Thyroid gland (tissue), 4 donors: Measurements from ENCODE around the gene MIEN1. TPM values are rescaled to one million over a fixed set of nuclear protein-coding genes. Genes with fewer than 3 reads are reported as not detected.

ENCODE experiments used
- DNase-seq, 2 donors: peaks; one replicate each; pipeline ENCODE4 v3.0.0-alpha.2; 2019
- H3K27ac ChIP-seq, 3 donors: fragments of 200-600 bp; sonication (generic); 1 replicate in 2 of 3; 2 replicates in 1 of 3; pipeline ENCODE4 v1.5.1; 2016 to 2019; ENCODE audit warnings: mild to moderate bottlenecking in 1 of 3, moderate library complexity in 1 of 3
- H3K27me3 ChIP-seq: fragments of 200-600 bp; sonication (generic); one replicate; pipeline ENCODE4 v1.5.1; 2019
- H3K36me3 ChIP-seq, 2 donors: fragments of 200-600 bp; sonication (generic); one replicate each; pipeline ENCODE4 v1.5.1; 2016 to 2019
- H3K4me1 ChIP-seq, 2 donors: fragments of 200-600 bp; sonication (generic); one replicate each; pipeline ENCODE4 v1.5.1; 2017 to 2019
- H3K4me3 ChIP-seq, 3 donors: fragments of 200-600 bp; sonication (generic); replicated peaks in 1 of 3; 1 replicate in 2 of 3; 2 replicates in 1 of 3; pipeline ENCODE4 v1.5.1; 2016; ENCODE audit warnings: mild to moderate bottlenecking in 1 of 3
- H3K9me3 ChIP-seq: fragments of 200-600 bp; sonication (generic); one replicate; pipeline ENCODE4 v1.5.1; 2017
- CTCF ChIP-seq, 6 experiments: fragments of 200-600 bp in 3 of 6; fragments of 450-650 bp in 3 of 6; sonication (generic) in 3 of 6; IDR thresholded peaks; one replicate each; pipeline ENCODE4 v1.5.1; 2016 to 2019; ENCODE audit warnings: antibody characterized with exemption in 6 of 6, mild to moderate bottlenecking in 2 of 6, inconsistent platforms in 1 of 6, moderate library complexity in 1 of 6
- POLR2A ChIP-seq, 2 donors: fragments of 450-650 bp; IDR thresholded peaks; one replicate each; pipeline ENCODE4 v1.6.1; 2017; ENCODE audit warnings: antibody characterized with exemption in 2 of 2, mild to moderate bottlenecking in 2 of 2, moderate library complexity in 1 of 2
- WGBS, 2 donors: methylation state at CpG; one replicate each; pipeline ENCODE4 v1.1.5; 2017; 5-methylcytosine and 5-hydroxymethylcytosine counted together
- intact Hi-C: fragments of 100-400 bp; cut with DNase I; formaldehyde crosslinking; loops from one replicate; pipeline ENCODE4 v1.15.1; 2023
- total RNA-seq, 4 donors: library from RNA; depleted of rRNA; stranded (reverse); fragments of >200 nt; gene quantifications; one replicate each; pipeline ENCODE4 v1.2.3, GENCODE V29; 2016

Gene MIEN1
- total RNA-seq, 4 donors from 2014 or later, result 39.8 to 134 (median 70.3) TPM

- H3K9me3 ChIP-seq, result no peaks in the 10 kb centered on the region
- intact Hi-C loops, result no loop called here
- DNase-seq, result no peak
- H3K27ac ChIP-seq, result no peak overlapping the region
- H3K27me3 ChIP-seq, result no peaks in the 10 kb centered on the region
- H3K4me1 ChIP-seq, result no peaks in the 10 kb centered on the region
- 84 to 90% methylated on average over 7 of the region's 7 CpGs for WGBS, 2 donors
- H3K4me3 ChIP-seq, result no peak overlapping the region
- no peak for TF ChIP-seq POLR2A (IDR thresholded peaks at IDR 0.05)
- no peak for TF ChIP-seq CTCF (IDR thresholded peaks at IDR 0.05)
- no peaks in the 10 kb centered on the region for H3K36me3 ChIP-seq
These were observed 42.9 kb upstream of the MIEN1 start for GRCh38 chr17:39772987-39773934.

- no peak for TF ChIP-seq POLR2A (IDR thresholded peaks at IDR 0.05)
- no peak for TF ChIP-seq CTCF (IDR thresholded peaks at IDR 0.05)
- Histone ChIP-seq H3K27ac (no peak overlapping the region), H3K4me3 (no peak overlapping the region), H3K9me3 (no peaks in the 10 kb centered on the region), H3K27me3 (no peaks in the 10 kb centered on the region), H3K4me1 (no peaks in the 10 kb centered on the region), H3K36me3 (no peaks in the 10 kb centered on the region)
- intact Hi-C loops, result no loop called here
- DNase-seq, result no peak
These were observed 42.1 kb upstream of the MIEN1 start for GRCh38 chr17:39772415-39772814.

GRCh38 chr17:39769974-39770587 is 39.7 kb upstream of the MIEN1 start:
- Histone ChIP-seq H3K27ac (no peak overlapping the region), H3K27me3 (no peaks in the 10 kb centered on the region), H3K36me3 (no peaks in the 10 kb centered on the region), H3K4me3 (no peak overlapping the region), H3K4me1 (no peaks in the 10 kb centered on the region), H3K9me3 (no peaks in the 10 kb centered on the region)
- DNase-seq, result no peak
- 63 to 71% methylated on average over 8 of the region's 8 CpGs for WGBS, 2 donors
- intact Hi-C loops, result no loop called here
- TF ChIP-seq CTCF (IDR thresholded peaks at IDR 0.05) (no peak), POLR2A (IDR thresholded peaks at IDR 0.05) (no peak)

GRCh38 chr17:39767147-39767546 is 36.8 kb upstream of the MIEN1 start:
- no peaks in the 10 kb centered on the region for H3K4me1 ChIP-seq
- H3K36me3 ChIP-seq, result no peaks in the 10 kb centered on the region
- intact Hi-C loops, result no loop called here
- H3K9me3 ChIP-seq, result no peaks in the 10 kb centered on the region
- no peaks in the 10 kb centered on the region for H3K27me3 ChIP-seq
- no peak overlapping the region for H3K27ac ChIP-seq
- WGBS, 2 donors, result 56 to 62% methylated on average over 3 of the region's 3 CpGs
- no peak overlapping the region for H3K4me3 ChIP-seq
- no peak for DNase-seq
- TF ChIP-seq CTCF (IDR thresholded peaks at IDR 0.05), result no peak
- no peak for TF ChIP-seq POLR2A (IDR thresholded peaks at IDR 0.05)

GRCh38 chr17:39765766-39766165 is 35.4 kb upstream of the MIEN1 start:
- intact Hi-C loops, result no loop called here
- H3K9me3 ChIP-seq, result no peaks in the 10 kb centered on the region
- H3K4me1 ChIP-seq, result no peaks in the 10 kb centered on the region
- H3K27ac ChIP-seq, result no peak overlapping the region
- TF ChIP-seq POLR2A (IDR thresholded peaks at IDR 0.05), result no peak
- TF ChIP-seq CTCF (IDR thresholded peaks at IDR 0.05), result no peak
- 94 to 96% methylated on average over 18 of the region's 18 CpGs for WGBS, 2 donors
- DNase-seq, result no peak
- H3K4me3 ChIP-seq, result no peak overlapping the region
- no peaks in the 10 kb centered on the region for H3K27me3 ChIP-seq
- H3K36me3 ChIP-seq, result no peaks in the 10 kb centered on the region
